Glomerular visceral epithelial cell (primary cell): ENCODE measurements around the gene SDR9C7.
"Not testable (repeated sequence)": the region's sequence is repeated elsewhere in the genome, so short reads cannot be mapped to it uniquely, and the experiment has no call there.

ENCODE experiments used
- DNase-seq: peaks from one replicate; pipeline ENCODE4 v3.0.0-alpha.2; 2016; ENCODE audit errors: extremely low spot score

Gene SDR9C7

DNA sequence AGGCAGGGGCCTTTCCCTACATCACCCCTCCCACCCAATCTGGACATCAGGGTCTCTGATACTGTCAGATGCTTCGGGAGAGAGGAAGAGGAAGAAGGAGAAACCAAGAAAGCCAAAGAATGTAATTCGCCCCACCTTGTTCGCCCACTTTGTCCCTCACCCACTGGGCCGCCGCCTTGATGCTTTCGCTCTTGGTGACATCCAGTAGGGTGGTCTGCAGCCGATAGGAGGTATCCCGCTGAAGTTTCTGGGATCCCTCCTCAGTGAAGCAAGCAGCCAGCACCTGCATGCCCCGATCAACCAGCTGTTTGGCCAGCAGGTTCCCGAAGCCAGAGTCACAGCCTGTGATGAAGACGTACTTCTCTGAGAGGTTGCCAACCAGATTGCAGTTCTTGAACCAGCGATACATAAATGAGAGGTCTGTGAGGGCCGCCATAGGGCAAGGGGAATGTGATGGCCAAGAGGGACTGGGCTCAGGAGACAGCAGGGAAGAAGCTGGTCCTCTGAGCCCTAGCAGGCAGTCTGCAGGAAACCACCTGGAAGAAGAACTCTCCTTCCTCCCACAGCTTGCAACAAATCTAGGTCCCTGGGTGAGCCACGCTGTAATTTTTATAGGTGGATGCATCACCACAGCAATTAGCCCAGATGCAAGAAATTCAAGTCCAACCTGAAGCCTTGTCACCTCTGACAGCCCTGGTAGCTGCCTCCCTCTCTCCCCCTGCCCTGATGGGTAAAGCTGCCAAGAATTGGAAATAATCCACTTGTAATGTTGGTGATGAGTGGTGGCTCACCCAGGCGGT, at the start of gene SDR9C7:
Gene SDR9C7, minus strand, starts transcription at position 583 of the 800 bp plus-strand sequence. Its CDS starts 147 bp downstream, at position 436.
- DNase-seq = no peak

DNA sequence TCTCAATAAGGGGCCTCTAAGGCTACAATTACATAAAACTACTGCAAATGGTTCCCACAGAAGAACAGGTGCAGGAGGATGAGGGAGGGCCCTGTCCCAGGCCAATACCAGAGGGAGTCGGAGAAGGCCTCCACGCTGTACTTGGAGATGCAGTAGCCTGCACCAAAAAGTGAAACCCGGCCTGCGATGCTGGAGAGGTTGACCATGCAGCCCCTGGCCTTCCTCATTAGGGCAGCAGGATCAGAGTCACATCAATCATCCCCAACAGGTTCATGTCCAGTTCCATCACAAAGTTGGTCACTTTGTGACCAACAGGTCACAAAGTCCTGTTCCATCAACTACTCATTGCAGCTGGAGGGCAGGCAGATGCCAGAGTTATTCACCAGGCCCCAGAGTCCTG, 49.2 kb upstream of the SDR9C7 start:
- DNase-seq = no peak

DNA sequence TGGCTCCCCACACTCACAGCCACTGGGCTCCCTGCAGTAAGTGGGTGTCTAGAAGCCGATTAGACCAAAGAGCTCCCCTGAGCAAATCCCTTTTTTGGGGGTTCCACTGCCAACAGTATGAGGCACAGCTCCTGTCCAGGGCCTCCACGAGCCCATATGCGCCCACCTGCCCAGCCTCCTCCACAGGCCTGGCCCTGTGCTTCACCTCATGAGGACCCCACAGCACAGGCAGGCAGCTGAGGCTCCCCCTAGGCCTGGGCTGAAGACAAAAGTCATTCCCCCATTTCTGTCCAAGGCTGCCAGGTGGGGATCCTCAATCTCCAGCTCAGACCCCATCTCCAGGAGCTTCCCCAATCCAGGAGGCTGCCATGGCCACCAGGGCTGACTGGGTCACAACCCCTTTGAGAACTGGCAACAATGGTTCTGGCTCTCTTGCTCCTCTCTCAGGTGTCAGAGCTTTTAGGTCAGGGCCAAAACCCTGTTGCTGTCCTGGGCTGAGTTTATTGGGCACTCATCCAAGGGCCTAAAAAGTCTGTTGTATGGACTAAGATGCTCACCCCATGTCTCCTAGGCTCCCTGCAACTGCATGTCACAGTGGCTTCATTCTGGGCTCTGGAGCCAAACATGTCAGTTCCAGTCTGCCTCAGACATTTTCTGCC, 48.5 kb upstream of the SDR9C7 start:
- DNase-seq = not testable (repeated sequence)

DNA sequence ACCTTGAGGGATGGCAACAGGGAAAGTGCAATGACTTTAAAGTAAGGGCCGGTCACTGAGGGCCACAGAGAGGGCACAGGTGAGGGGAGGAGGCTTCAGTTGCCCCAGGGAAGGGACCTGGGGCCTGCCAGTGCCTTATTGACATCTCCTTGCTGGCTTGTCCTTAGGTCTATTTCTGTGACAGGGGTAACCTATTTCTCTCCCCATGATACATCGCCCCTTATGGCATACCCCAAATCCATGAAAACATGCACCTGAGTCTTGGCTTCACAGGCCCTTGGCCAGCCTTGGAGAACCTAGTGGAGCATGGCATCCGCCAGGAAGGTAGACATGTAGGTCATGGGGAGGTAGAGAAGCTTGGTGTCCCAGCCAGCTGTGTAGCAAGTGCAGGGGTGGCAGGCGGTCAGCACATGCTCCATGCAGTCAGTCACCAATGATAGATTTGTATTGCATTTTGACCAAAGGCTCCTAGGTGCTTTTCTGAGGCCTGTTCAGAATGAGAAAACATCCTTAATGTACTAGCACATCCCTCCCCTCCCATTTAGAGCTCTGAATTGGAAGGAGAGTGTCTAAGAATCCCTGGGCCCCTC, 46.8 kb upstream of the SDR9C7 start:
- DNase-seq = no peak

DNA sequence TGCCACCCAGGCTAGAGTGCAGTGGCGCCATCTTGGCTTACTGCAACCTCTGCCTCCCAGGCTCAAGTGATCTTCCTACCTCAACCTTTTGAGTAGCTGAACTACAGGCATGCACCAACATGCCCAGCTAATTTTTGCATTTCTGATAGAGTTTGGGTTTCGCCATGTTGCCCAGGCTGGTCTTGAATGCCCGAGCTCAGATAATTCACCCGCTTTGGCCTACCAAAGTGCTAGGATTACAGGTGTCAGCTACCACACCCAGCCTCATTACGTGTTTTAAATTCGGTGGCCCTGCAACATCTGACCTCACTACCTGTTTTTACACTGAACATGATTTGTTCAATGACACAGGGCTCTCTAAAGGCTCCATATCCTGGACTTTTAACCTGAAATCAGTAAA, 46.1 kb upstream of the SDR9C7 start:
- DNase-seq = no peak

DNA sequence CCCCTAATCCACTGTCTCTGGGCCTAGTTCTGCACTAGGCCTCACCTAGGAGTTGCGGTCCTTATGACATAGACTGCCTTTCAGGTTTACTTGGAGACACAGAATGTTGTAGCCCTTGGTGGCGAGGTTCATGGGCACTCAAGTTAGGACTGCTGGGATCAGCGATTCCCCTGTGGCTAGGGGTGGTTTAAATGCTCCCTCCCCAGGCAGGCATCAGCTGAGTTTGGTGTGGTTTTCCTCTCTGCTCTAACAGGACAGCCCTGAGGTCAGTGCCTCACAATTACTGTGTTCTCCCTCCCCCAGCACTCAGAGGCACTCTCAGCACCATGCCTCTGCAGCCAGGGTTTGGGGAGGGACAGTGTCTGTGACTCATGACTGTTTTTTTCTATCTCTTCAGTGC, 45.4 kb upstream of the SDR9C7 start:
- DNase-seq = no peak

DNA sequence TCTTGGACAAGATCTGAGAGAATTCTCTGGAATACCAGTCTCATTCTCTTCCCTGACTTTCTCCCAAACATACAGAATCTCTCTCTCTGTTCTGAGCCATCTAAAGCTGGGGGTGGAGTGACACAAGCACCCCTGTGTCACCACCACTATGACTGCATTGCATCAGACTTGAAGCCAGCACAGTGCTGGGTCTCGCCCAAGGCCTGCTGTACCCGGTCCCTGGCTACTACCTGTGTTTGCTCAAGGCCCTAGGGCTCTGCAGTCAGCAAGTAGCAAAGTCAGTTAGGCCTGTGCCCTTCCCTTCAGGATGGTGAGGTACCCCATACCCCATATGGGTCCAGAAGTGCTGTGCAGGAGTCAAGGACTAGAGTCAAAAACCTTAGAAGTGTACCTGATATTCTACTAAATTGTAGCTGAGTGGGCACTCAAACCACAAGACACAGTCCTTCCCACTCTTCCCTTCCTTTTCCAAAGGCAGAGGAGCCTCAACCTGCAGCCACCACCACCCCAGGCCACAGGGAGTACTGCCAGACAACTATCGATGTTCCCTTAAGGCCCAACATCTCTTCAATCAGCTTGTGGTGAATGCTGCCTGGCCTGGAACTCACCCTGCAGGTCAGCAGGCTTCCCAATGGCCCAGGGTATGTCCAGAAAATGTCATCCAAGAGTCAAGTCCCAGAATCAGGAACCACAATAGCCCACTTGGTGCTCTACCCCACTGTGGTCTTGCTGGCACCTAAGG, 44.4 kb upstream of the SDR9C7 start:
- DNase-seq = no peak

DNA sequence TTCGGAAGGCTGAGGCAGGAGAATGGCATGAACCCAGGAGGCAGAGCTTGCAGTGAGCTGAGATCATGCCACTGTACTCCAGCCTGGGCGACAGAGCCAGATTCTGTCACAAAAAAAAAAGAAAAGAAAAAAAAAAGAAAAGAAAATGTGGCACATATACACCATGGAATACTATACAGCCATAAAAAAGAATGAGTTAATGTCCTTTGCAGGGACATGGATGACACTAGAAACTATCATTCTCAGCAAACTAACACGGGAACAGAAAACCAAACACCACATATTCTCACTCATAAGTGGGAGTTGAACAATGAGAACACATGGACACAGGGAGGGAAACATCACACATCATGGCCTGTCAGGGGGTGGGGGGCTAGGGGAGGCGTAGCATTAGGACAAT, 43.2 kb upstream of the SDR9C7 start:
- not testable (repeated sequence) for DNase-seq

DNA sequence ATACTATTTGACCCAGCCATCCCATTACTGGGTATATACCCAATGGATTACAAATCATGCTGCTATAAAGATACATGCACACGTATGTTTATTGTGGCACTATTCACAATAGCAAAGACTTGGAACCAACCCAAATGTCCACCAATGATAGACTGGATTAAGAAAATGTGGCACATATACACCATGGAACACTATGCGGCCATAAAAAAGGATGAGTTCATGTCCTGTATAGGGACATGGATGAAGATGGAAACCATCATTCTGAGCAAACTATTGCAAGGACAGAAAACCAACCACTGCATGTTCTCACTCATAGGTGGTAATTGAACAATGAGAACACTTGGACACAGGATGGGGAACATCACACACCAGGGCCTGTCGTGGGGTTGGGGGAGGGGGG, 40.0 kb upstream of the SDR9C7 start:
- DNase-seq = not testable (repeated sequence)

DNA sequence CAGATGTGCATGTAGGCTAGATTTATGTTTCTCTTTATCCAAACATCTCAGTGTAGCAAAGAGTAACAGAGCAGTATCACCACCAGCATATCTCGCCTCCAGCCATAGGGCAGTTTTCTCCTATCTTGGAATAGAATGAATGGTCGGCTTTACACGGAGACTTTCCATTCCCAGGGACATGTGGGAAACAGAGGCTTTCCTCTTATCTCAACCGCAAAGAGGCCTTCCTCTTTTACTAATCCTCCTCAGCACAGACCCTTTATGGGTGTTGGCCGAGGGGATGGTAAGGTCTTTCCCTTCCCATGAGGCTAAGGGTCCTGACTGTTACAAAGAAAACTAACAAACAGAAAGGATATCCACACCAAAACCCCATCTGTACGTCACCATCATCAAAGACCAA, 34.7 kb upstream of the SDR9C7 start:
- not testable (repeated sequence) for DNase-seq

DNA sequence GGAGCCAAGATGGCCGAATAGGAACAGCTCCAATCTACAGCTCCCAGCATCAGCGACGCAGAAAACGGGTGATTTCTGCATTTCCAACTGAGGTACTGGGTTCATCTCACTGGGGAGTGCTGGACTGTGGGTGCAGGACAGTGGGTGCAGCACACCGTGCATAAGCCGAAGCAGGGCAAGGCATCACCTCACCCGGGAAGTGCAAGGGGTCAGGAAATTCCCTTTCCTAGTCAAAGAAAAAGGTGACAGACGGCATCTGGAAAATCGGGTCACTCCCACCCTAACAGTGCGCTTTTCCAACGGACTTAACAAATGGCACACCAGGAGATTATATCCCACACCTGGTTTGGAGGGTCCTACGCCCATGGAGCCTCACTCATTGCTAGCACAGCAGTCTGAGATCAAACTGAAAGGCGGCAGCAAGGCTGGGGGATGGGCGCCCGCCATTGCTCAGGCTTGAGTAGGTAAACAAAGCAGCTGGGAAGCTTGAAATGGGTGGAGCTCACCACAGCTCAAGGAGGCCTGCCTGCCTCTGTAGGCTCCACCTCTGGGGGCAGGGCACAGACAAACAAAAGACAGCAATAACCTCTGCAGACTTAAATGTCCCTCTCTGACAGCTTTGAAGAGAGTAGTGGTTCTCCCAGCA, 31.9 kb upstream of the SDR9C7 start:
- not testable (repeated sequence) for DNase-seq

DNA sequence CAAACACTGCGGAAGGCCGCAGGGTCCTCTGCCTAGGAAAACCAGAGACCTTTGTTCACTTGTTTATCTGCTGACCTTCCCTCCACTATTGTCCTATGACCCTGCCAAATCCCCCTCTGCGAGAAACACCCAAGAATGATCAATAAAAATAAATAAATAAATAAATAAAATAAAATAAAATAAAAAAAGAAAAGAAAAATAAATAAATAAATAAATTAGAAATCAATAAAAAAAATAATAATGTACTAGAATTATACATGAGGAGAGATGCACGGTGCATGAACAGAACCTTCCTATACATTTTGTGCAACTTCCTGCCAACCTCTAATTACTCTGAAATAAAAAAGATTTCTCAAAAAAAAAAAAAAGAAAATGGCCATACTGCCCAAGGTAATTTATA, 30.9 kb upstream of the SDR9C7 start:
- DNase-seq = not testable (repeated sequence)

DNA sequence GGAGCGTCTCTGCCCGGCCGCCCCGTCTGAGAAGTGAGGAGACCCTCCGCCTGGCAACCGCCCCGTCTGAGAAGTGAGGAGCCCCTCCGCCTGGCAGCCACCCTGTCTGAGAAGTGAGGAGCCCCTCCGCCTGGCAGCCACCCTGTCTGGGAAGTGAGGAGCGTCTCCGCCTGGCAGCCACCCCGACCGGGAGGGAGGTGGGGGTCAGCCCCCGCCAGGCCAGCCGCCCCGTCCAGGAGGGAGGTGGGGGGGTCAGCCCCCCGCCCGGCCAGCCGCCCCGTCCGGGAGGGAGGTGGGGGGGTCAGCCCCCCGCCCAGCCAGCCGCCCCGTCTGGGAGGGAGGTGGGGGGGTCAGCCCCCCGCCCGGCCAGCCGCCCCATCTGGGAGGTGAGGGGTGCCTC, 29.3 kb upstream of the SDR9C7 start:
- not testable (repeated sequence) for DNase-seq

DNA sequence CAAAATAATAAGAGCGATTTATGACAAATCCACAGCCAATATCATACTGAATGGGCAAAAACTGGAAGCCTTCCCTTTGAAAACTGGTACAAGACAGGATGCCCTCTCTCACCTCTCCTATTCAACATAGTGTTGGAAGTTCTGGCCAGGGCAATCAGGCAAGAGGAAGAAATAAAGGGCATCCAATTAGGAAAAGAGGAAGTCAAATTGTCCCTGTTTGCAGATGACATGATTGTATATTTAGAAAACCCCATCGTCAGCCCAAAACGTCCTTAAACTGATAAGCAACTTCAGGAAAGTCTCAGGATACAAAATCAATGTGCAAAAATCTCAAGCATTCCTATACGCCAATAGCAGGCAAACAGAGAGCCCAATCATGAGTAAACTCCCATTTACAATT, 28.0 kb upstream of the SDR9C7 start:
- DNase-seq = not testable (repeated sequence)

DNA sequence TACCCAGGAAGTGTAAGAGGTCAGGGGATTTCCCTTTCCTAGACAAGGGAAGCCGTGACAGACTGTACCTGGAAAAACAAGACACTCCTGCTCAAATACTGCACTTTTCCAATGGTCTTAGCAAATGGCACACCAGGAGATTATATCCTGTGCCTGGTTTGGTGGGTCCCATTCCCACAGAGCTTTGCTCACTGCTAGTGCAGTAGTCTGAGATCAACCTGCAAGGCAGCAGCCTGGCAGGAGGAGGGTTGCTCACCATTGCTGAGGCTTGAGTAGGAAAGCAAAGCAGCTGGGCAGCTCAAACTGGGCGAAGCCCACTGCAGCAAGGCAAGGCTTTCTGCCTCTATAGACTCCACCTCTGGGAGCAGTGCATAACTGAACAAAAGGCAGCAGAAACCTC, 24.2 kb upstream of the SDR9C7 start:
- DNase-seq = no peak

DNA sequence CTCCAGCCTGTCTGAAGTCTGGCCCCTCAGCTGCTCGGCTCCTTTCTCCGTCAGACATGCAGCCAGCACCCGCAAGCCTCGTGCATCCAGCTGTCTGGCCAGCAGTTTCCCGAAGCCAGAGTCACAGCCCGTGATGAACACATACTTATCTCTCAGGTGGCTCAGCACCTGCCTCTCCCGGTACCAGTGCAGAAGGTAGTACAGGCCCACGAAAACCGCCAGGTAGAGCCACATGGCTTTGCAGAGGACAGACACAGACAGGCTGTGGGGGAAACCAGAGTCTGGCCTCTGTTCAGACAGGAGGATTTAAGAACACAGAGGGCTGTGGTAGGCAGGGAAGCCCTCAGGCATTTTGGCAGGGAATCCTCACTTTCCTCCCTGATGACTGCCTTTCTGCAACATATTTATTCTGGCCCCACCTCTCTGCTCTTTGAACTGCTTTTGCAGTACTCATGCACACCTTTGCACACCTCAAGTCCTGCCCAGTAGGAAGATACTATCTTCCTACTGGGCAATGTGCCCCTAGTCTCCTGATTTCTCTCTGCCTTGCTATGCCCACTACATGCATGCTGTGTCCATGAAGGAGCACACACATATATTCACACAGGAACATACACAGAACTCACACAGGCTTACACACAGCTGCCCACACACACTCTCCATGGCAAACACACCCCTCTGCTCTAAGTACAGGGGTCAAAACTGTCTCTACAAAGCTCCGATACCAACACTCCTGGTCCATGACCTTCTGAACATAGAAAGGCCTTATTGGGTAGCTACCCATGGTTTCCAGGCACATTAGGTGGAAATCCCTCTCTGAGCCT, 23.2 kb upstream of the SDR9C7 start, which contains the start of gene RDH16:
Gene RDH16, minus strand, starts transcription at position 380 of the 824 bp plus-strand sequence. Its CDS starts 146 bp downstream, at position 234.
- no peak for DNase-seq

DNA sequence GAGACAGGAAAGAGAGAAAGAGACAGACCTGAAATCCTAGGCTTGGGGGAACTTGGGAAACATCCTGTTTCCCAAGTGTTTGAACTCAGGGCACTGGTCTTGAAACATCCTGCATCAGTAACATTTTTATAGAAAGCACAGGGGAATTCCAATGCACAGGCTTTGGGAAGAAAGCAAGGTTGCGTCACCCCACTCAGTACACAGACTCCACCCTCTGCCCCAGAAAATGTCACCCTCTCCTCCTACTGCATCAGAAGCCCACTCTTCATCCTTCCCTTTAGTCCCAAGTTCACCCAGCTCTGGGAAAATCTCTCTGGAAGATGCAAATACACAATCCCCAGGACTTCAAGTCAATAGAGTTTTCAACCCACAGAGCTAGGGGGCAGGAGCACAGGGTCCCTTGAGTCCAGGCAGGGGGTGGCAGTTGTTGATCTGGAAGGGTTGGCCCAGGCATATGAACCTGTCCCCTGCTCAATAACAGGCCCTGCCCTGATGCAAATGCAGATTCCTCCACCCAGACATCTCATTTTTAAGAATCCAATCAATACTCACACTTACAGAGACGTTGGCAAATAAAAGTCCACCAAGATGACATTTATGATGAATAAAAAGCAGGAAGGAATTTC, 21.5 kb upstream of the SDR9C7 start:
- no peak for DNase-seq

DNA sequence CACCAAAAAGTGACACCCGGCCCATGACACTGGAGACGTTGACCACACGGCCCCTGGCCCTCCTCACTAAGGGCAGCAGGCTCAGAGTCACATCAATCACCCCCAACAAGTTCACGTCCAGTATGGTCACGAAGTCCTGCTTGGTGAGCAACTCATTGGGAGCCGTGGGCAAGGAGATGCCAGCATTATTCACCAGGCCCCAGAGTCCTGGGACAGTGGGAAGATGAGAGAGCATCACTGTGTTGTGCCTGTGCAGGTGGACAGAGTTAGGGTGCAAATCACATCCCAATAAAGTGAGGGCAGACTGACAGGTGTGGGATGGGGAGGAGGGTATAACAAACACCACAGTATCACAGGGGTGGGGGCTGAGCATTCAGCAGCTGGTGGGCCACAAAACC, 20.7 kb upstream of the SDR9C7 start:
- no peak for DNase-seq

DNA sequence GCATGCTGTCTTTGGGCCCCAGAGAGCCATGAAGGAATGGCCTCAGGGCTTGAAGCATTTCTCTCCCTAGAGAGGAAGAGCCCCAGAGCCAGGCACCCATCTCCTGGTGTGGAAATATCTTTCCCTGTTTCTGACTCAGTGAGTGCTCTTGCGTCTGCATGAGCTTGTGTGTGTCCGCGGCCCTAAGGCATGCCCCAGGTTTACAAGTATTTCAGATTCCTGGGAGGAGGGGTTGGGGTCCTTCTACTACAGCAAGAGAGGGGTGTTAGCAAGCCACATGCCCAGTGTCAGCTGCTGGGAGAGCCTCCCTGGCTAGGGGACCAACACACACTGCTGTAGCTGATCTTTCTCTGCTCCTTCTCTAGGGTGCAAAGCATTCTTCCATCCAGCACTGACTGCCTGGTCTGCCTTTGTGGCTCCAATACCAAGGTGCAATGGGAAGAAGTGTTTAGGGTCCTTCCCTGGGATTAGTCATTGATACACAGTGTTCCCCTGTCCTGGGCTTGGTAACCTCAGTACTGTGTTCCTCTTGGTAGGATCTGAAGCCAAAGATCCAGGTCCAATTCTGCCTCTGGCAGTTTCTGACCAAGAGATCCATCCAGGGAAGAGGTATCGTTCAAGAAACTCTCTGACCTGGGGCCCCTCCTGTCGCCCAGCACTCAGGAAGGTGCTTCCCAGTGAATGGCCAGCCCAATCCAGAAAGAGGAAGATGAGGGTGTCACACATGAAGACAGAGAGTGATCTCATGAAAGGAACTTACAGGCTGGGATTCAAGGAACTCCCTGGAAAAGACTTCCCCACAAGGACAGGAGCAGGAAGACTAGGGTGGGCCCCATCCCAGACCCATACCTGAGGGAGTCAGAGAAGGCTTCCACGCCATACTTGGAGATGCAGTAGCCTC, 20.1 kb upstream of the SDR9C7 start:
- no peak for DNase-seq
